Stimulated activated CD8-positive, alpha-beta memory T cell treated with anti-CD3 and anti-CD28 coated beads, Interleukin-4, amount 100 ng/mL, for 1 hour (primary cell): ENCODE data around the gene CPS1.

ENCODE experiments used
- DNase-seq, 2 donors: peaks; one replicate each; pipeline ENCODE4 v3.0.0-alpha.2; 2020; ENCODE audit warnings: low read depth in 2 of 2, low spot score in 1 of 2

CPS1 gene

GRCh38 chr2:210604666-210605065, 48.3 kb downstream of the CPS1 start:
- DNase-seq = no peak

- DNase-seq = no peak
Observed at GRCh38 chr2:210606001-210606400, 49.6 kb downstream of the CPS1 start.

- no peak for DNase-seq
Observed at GRCh38 chr2:210611466-210611865, 55.1 kb downstream of the CPS1 start.

- no peak for DNase-seq
Observed at GRCh38 chr2:210616074-210616473, 59.7 kb downstream of the CPS1 start.

GRCh38 chr2:210617318-210617717, 60.9 kb downstream of the CPS1 start:
- DNase-seq = no peak

- DNase-seq = no peak
Observed at GRCh38 chr2:210617732-210618330, 61.4 kb downstream of the CPS1 start.

GRCh38 chr2:210620456-210620855, 64.1 kb downstream of the CPS1 start:
- DNase-seq = no peak

- no peak for DNase-seq
Observed at GRCh38 chr2:210623506-210623905, 67.1 kb downstream of the CPS1 start.

GRCh38 chr2:210626849-210627248, 70.5 kb downstream of the CPS1 start:
- no peak for DNase-seq

- no peak for DNase-seq
Observed at GRCh38 chr2:210630873-210631560, 74.6 kb downstream of the CPS1 start.

GRCh38 chr2:210633699-210634098, 77.3 kb downstream of the CPS1 start:
- no peak for DNase-seq

- DNase-seq = no peak
Observed at GRCh38 chr2:210635257-210635656, 78.9 kb downstream of the CPS1 start.

- no peak for DNase-seq
Observed at GRCh38 chr2:210642333-210642732, 85.9 kb downstream of the CPS1 start.

GRCh38 chr2:210647151-210647550, 90.8 kb downstream of the CPS1 start:
- no peak for DNase-seq

- DNase-seq = no peak
Observed at GRCh38 chr2:210654091-210654490, 97.7 kb downstream of the CPS1 start.

- DNase-seq = no peak
Observed at GRCh38 chr2:210655229-210655975, 99.0 kb downstream of the CPS1 start.

GRCh38 chr2:210657874-210658273, 101.5 kb downstream of the CPS1 start:
- DNase-seq = no peak

GRCh38 chr2:210660751-210661150, 104.4 kb downstream of the CPS1 start:
- DNase-seq = no peak

GRCh38 chr2:210662560-210662959, 106.2 kb downstream of the CPS1 start:
- no peak for DNase-seq

GRCh38 chr2:210663631-210664089, 107.3 kb downstream of the CPS1 start:
- DNase-seq = no peak

GRCh38 chr2:210667711-210668110, 111.3 kb downstream of the CPS1 start:
- DNase-seq = no peak

- DNase-seq = no peak
Observed at GRCh38 chr2:210671065-210671464, 114.7 kb downstream of the CPS1 start.
